LNCaP clone FGC (cell line): ENCODE measurements around the gene RPL13.

Experiments used
- DNase-seq: peaks from one replicate; pipeline ENCODE4 v3.0.0-alpha.2; 2011; ENCODE audit warnings: low read depth
- H3K4me3 ChIP-seq: 2 replicates; pipeline ENCODE4 v1.5.1; 2011; ENCODE audit warnings: mild to moderate bottlenecking, low read depth, low read length, control low read depth
- CTCF ChIP-seq: IDR thresholded peaks from 2 replicates; pipeline ENCODE4 v1.5.1; 2012; ENCODE audit warnings: mild to moderate bottlenecking; ENCODE audit not compliant: control insufficient read depth, insufficient read depth; ENCODE audit errors: extremely low read depth

RPL13 gene

DNA sequence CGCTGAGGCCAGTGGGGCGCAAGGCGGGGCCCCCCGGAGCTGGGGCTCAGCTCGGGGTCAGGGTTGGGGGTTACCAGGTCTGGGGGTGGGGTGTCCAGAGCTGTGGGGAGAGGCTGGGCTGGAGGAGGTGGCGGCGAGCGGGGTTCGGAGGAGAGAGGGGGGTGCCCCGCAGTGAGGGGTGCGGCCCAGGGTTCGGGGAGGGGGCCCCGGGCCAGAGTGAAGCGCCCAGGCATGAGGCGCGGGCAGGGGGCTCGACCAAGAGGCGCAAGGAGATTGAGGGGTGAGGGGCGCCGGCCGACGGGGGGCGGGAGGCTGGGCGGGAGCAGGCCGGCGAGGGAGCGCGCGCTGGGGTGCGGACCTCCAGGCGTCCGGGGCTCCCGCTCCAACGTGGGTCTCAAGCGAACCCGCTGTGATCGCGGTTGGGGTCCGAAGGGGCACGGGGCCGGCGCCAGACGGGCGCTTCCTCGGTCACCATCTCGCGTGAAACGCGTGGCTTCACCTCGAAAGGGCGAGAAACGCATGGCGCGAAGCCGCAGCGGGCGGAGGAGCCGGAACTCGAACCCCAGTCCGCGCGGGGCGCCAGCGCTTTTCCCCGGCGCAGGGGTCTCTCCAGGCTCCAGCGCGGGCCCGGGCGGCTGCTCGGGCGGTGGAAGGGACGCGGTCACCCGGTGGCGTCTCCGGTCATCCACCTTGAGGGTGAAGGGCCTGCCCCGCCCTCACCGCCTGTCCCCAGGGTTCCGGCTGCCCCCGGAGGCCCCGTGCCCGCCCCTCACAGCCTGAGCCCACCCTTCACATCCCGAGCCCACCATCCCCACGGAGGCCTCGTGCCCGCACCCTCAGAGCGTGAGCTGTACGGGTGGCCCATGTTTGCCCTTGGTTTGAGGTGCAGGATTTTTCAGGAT lies 15.9 kb downstream of the RPL13 start:
- no peak for DNase-seq
- H3K4me3 ChIP-seq = peak overlapping the region; percentile 79
- TF ChIP-seq CTCF = no peak

DNA sequence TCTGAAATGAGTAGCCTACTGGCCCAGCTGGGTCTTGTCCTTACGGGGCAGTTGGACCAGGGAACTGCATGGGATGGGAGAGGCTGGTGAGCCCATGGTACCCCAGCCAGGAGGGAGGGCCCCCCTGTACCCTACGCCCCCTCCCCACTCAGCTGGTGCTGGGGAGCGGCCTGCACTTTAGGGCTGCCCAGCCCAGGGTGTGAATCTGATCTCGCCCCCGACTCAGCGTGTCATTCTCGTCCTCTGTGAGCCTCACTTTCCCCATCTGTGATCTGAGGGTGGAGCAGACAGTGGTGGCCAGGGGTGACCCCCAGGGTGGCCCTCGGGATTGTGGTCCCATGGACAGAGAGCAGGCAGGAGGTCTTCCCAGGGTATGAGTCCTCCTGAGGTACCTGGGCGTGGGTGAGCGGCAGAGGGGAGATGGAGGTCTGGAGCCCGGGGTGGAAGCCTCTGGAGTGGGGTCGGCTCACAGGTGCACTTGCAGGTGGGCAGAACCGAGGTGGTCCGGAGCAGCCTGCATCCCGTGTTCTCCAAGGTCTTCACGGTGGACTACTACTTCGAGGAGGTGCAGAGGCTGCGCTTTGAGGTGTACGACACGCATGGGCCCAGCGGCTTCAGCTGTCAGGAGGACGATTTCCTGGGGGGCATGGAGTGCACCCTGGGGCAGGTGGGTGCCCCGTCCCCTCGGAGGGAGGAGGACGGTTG lies 16.7 kb downstream of the RPL13 start:
- DNase-seq = no peak
- peak overlapping the region; percentile 79 for H3K4me3 ChIP-seq
- no peak for TF ChIP-seq CTCF

DNA sequence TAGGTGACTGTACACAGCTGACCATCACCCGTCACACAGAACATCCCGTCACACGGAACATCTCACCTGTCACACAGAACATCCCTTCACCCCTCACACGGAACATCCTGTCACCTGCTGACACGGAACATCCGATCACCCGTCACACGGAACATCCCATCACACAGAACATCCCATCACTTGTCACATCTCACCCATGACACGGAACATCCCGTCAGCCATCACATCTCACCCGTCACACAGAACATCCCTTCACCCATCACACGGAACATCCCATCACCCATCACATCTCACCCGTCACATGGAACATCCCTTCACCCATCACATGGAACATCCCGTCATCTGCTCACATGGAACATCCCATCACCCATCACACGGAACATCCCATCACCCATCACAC lies 18.9 kb downstream of the RPL13 start:
- DNase-seq = no peak
- no peak for TF ChIP-seq CTCF
- H3K4me3 ChIP-seq = no peak overlapping the region

GRCh38 chr16:89581045-89581695 lies 20.7 kb downstream of the RPL13 start:
- no peak overlapping the region for H3K4me3 ChIP-seq
- no peak for TF ChIP-seq CTCF
- no peak for DNase-seq

DNA sequence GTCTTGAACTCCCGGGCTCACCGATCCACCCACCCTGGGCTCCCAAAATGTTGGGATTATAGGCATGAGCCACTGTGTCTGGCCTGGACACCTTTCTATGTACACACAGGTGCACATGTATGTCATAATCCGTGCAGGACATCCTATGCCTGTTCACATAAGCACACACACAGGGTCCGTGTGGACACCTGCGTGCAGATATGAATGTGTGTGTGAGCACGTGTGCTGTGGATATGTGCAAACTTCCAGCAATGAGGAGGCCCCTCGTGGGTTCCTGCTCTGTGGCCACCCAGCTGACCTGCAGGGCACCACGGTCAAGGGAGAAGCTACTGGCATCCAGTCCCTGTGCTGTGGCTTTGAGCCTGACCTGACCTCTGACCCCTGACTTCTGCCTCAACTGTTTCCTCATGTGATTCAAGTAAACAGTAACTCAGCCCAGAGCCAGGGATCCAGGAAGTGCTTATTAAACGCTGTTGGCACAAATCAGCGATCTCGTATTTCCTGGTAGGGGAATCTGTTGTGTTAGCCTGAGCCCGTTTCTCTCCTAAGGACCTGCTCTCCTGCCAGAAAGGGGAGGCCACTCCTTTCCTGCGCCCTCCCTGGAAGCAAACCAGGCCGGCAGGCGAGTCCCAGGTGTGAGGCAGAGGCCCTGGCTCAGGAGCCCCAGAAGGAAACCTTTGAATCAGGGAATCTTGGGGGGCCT lies 21.5 kb downstream of the RPL13 start:
- DNase-seq = peak; percentile 98
- no peak for TF ChIP-seq CTCF
- no peak overlapping the region for H3K4me3 ChIP-seq

DNA sequence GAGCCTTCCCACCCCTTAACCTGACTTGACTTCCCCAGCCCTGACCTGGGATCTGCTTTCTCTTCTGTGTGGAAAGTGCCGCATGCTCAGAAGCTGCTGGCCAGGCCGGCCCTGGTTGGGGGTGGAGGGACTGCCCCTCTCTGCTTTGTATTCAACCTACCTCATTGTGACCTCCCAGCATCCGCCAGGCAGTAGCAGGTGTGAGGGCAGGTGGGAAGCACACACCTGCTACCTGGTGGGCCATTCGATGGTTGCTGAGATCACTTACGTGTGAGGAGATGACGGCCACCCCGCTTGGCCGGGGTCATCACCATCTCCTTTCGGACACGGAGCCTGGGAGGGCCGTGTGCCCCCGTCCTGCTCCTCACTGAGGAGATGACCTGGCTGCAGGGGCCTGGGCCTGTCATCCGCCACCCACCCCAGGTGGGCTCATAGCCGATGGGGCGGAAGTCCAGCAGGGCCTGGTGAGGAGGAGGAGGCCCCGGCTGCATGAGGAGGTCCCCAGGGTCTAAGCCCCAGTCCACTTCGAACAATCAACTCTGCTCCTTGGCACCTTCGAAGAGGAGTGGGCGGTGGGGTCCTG lies 22.2 kb downstream of the RPL13 start:
- no peak overlapping the region for H3K4me3 ChIP-seq
- DNase-seq = no peak
- TF ChIP-seq CTCF = no peak
